Measurements from ENCODE around the gene PKD2L1.
"Not testable (repeated sequence)": the region's sequence is repeated elsewhere in the genome, so short reads cannot be mapped to it uniquely, and the experiment has no call there.

PKD2L1 gene

DNA sequence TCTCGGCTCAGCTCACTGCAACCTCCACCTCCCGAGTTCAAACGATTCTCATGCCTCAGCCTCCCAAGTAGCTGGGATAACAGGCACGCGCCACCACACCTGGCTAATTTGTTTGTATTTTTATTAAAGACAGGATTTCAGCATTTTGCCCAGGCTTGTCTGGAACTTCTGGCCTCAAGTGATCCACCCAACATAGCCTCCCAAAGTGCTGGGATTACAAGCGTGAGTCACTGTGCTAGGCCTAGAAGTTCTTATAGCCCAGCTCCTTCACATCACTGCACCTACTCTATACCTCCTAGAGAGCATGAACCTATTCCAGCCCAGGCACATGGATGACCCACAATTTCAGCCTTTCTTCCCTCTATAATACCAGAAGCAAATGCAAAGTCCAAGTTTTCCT lies 42.3 kb downstream of the PKD2L1 start:
- no peak for DNase-seq (ENCODE audit: low read depth in 4 of 4, low spot score in 1 of 4)

DNA sequence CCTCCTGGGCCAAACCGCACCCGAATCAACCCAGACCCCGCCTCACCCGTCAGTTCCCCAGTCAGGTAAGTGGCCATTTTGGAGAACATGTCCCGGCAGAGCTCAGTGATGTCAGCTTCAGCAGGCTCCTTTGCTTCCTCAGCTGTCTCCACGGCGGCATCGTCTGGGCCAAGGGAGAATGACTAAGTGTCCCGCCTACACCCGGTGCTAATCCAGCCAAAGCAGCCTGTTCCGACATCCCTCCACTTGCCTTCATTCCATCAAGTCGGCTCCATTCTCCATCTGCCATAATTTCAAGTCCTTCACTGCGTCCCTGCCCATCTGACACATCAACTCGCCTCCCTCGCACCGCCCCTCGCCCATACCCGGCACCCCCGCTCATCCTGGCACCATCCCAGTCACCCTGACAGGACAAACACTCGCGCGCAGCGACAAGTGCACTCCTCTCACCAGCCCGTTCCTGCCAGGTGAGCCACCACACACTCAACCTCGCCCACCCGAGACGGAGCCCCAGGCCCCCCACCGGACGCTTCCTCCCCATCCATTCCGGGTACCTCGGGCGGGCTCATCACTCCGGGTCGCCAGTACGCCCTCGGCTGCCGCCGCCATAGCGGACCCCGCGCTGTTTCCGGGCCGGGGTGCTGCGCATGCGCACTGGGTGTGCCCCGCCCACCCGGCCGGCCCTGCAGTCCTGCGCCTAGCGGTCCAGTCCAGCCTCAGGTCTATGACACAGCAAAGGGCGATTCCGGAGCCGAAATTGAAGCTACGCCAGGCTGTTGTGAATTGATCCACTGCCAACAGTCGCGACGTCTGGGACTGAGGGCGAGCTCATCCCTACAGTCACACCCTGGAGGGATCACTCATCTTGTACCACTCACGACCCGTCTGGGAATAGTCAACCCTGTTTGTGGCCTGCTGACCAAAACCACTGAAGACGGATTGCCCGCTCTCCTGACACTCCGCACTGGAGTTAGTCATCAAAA lies 43.7 kb downstream of the PKD2L1 start, which contains the start of gene BLOC1S2:
Gene BLOC1S2 (minus strand): TSS at position 630 of the 983 bp plus-strand sequence. CDS start 21 bp downstream, at position 609.
- DNase-seq (ENCODE audit: low read depth in 4 of 4, low spot score in 1 of 4): peak; percentile 70 to 82 (median 75)

DNA sequence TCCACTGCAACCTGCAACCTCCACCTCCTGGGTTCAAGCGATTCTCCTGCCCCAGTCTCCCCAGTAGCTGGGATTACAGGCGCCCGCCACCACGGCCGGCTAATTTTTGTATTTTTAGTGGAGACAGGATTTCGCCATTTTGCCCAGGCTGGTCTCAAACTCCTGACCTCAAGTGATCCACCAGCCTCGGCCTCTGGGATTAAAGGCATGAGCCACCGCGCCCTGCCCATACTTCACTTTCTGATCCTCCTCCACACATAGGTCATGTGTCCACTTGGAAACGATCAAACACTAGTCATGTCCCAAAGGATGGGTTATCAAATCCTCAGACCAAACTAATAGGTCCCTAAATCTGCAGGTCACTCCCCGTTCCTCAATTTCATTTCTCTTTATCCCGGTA lies 44.7 kb downstream of the PKD2L1 start:
- not testable (repeated sequence) for DNase-seq (ENCODE audit: low read depth in 4 of 4, low spot score in 1 of 4)

DNA sequence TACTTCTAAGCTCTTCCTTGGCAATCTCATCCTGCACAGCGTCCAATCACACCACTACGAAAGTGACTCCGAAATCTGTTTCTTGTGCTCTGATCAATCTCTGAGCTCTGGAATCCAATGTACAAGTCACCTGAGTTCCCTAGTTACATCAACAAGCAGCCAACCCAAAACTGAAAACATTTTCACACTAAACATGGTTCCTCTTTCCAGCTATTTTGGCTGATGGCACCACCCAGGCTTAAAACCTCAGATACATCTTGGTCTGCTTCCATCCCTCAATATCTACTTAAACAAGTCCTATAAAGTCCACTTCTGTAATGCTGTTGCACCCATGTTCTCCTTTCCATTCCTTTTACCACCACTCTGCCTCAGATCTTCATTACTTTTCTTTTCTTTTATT lies 47.1 kb downstream of the PKD2L1 start:
- DNase-seq (ENCODE audit: low read depth in 4 of 4, low spot score in 1 of 4): no peak

DNA sequence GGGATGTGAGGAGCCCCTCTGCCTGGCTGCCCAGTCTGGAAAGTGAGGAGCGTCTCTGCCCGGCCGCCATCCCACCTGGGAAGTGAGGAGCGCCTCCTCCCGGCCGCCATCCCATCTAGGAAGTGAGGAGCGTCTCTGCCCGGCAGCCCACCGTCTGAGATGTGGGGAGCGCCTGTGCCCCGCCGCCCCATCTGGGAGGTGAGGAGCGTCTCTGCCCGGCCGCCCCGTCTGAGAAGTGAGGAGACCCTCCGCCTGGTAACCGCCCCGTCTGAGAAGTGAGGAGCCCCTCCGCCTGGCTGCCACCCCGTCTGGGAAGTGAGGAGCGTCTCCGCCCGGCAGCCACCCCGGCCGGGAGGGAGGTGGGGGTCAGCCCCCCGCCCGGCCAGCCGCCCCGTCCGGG lies 53.1 kb downstream of the PKD2L1 start:
- not testable (repeated sequence) for DNase-seq (ENCODE audit: low read depth in 4 of 4, low spot score in 1 of 4)

DNA sequence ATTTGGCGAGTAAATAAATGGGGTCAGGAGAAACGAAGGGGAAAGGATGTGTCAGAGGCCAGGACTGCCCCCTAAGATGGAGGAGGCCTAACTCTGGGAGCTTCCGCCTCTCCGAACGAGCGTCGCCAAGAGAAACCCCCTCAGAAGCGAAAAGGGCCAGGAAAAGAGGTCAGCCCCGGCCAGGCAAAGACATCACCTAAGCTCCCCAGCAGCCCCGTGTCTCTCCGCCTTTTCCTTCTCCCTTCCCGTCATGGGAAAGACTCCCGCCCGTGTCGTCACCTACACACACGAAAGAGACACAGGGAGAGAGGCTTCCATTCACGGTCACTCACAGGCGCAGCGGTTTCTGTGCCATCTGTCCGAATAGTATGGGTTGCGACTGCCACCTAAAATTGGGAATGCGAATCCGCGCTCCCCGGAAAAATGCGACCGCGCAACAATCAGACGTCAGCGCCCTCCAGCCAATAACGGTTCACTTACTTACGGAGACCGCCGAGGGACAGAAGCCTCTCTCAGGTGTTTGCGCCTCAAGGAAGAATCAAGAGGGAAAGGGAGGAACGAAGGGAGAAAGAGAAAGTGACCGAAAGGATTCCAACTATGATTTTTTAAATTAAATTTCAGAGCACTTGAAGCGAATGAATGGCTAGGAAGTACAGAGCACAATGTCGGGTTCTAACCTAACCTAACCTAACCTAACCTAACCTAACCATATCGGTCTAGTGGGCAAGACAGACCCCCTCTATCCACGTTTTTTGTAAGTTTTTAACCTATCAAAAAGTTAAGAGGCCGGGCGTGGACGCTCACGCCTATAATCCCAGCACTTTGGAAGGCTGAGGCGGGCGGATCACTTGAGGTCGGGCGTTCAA lies 62.6 kb downstream of the PKD2L1 start, which contains the start of gene CWF19L1:
Gene CWF19L1 (minus strand): TSS at position 400 of the 866 bp plus-strand sequence. CDS start 45 bp downstream, at position 355.
- DNase-seq (ENCODE audit: low read depth in 4 of 4, low spot score in 1 of 4): peak; percentile 43 to 70 (median 63)

DNA sequence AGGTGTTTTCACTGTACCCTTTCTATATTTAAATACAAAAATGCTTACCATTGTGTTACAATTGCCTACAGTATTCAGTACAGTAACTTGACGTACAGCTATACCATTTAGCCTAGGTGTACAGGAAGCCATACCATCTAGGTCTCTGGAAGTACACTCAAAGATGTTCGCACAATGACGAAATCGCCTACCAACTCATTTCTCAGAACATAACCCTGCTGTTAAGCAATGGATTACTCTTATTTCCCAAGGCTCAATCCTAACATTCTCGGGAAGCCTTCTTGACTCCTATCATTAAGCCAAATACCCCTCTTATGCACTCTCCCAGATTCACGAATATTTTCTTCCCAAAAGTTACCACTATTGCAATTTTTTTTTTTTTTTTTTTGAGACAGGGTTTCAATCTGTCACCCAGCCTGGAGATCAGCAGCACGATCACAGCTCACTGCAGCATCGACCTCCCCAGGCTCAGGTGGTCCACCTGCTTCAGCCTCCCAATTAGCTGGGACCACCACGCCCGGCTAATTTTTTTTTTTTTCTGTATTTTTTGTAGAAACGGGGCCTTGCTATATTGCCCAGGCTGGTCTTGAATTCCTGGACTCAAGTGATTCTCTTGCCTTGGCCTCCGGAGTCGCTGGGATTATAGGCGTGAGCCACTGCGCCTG lies 64.1 kb downstream of the PKD2L1 start:
- no peak for DNase-seq (ENCODE audit: low read depth in 4 of 4, low spot score in 1 of 4)

DNA sequence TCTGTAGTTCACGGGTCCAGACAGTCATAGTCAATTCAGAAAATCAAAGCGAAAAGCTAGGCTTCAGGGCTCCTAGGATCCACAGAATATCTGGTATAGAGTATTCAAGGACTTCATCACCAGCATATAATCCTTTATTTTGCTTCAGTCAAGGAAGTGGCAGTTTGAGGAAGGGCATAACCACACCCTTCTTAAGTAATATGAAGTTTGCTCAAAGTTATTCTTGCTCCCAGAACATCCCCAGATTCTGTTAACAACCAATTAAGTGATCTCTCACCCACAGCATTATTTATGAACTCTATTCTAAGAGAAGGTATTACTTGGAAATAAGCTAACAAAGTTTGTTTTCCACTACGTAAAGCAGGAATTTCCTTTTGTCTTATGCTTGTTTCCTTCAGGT lies 75.8 kb downstream of the PKD2L1 start:
- DNase-seq (ENCODE audit: low read depth in 4 of 4, low spot score in 1 of 4): no peak

DNA sequence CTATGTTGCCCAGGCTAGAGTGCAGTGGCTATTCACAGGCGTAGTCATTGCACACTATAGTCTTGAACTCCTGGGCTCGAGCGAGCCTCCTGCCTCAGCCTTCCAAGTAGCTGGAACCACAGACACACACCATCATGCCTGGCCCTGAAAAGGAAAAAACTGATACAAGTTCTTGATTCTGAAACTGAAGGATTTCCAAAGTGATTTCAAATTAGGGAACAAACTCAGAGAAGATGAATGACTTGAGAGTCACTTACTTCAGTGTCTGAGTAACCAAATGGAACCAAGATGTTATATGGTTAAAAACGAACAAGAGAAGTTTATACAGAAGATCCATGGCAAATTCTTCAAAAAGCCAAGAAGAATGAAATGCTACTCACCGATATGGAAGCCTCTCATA lies 77.0 kb downstream of the PKD2L1 start:
- no peak for DNase-seq (ENCODE audit: low read depth in 4 of 4, low spot score in 1 of 4)

DNA sequence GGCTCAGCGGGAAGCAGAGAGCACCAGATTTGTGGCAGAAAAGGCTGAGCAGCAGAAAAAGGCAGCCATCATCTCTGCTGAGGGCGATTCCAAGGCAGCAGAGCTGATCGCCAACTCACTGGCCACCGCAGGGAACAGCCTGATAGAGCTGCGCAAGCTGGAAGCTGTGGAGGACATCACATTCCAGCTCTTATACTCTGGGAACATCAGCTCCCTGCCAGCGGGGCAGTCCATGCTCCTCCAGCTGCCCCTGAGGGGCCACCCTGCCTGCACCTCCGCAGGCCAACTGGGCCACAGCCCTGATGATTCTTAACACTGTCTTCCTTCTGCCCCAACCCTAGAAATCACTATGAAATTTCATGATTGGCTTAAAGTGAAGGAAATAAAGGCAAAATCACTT lies 81.2 kb downstream of the PKD2L1 start:
- DNase-seq (ENCODE audit: low read depth in 4 of 4, low spot score in 1 of 4): no peak

DNA sequence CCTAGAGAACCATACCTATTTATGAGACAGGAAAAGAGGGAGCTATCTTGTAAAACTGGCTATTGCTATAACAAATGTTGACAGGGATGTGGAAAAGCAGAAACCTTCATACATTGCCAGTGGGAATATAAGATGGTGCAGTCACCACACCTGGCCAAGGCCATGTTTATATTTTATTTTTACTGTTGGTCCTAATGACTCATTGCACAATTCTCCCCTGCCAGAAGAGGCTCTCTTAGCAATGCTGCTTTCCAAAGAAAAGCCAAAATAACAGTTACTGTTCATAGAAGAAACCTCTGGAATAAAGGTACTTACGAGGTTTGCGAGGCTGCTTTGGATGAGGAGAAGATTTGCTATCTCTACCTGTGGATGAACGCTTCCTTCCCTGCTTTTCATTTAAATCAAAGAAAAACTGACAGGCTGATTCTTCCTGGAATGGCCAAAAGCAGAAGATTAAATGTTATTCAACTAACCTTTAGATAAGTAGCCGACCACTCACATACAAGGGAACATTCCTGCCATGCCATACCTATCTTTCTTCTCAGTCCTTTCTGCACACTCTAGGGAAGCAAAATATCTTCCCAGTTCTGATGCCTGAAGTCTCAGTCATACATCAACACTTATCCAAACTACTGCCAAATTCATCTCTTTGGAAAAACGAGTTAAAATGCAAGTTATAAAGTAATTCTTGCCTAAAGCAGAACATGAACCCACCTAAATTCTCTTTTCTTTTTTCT lies 84.4 kb downstream of the PKD2L1 start:
- no peak for DNase-seq (ENCODE audit: low read depth in 4 of 4, low spot score in 1 of 4)

DNA sequence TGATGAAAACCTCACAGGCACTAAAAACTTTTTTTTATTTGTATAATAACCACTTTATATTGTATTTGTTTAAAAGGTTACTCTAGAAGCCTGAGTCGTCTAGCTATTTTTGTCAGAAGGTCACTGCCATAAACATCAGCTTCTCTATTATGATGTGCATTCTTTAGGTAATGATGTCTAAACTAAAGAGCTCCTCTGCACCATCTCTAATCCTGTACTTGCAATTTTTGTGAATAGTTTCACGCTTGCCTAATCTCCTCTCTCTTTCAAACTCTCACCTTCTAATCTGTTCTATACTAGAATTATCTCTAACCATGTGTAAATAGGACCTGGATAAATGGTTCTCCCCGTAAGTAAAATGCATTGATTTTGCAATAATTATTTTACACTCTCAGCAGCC lies 90.2 kb downstream of the PKD2L1 start:
- no peak for DNase-seq (ENCODE audit: low read depth in 4 of 4, low spot score in 1 of 4)

DNA sequence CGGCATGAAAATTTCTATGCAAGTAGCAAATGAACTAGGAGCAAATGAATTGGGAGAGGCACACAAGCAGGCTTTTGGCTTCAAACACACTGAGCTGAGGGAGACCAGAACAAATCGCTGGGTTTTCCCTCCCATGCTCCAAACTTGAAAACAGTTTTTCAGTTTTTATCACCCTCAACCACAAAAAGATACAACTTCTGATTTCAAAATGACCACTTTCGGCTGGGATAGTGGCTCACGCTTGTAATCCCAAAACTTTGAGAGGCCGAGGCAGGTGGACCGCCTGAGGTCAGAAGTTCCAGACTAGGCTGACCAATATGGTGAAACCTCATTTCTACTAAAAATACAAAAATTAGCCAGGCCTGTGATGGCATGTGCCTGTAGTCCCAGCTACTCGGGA lies 91.6 kb downstream of the PKD2L1 start:
- no peak for DNase-seq (ENCODE audit: low read depth in 4 of 4, low spot score in 1 of 4)

Data from stimulated activated CD4-positive, alpha-beta T cell treated with anti-CD3 and anti-CD28 coated beads, Interleukin-1b, Interleukin-23, amount 100 ng/mL, for 24 hours (primary cell).